Astrocyte of the spinal cord (primary cell): ENCODE results near the gene PRRT1.
"Not testable (repeated sequence)": the region's sequence is repeated elsewhere in the genome, so short reads cannot be mapped to it uniquely, and the experiment has no call there.

Experiments
- DNase-seq: peaks from one replicate; pipeline ENCODE4 v3.0.0; 2011; ENCODE audit warnings: low read depth, low spot score
- H3K4me3 ChIP-seq: 2 replicates; pipeline ENCODE4 v1.5.1; 2011; ENCODE audit warnings: low read depth, mild to moderate bottlenecking, low read length, moderate library complexity
- CTCF ChIP-seq: IDR thresholded peaks from 2 replicates; pipeline ENCODE4 v1.5.1; 2012; ENCODE audit warnings: low read depth, mild to moderate bottlenecking, low read length, inconsistent platforms
- in situ Hi-C: cut with HindIII; loops from 2 replicates; pipeline ENCODE4 v1.10.0; 2017; ENCODE audit warnings: low sequenced_read_pairs

Gene PRRT1

GRCh38 chr6:32108727-32109113 is 43.0 kb downstream of the PRRT1 start:
- TF ChIP-seq CTCF: no peak
- in situ Hi-C loops: no loop called here
- no peak overlapping the region for H3K4me3 ChIP-seq
- no peak for DNase-seq

- no peak overlapping the region for H3K4me3 ChIP-seq
- in situ Hi-C loops: no loop called here
- DNase-seq: no peak
- TF ChIP-seq CTCF: no peak
Observed at GRCh38 chr6:32108094-32108627, 43.6 kb downstream of the PRRT1 start.

- no peak for TF ChIP-seq CTCF
- in situ Hi-C loops: no loop called here
- H3K4me3 ChIP-seq: no peak overlapping the region
Observed at GRCh38 chr6:32107406-32107805, 44.3 kb downstream of the PRRT1 start.

GRCh38 chr6:32105433-32105832 is 46.3 kb downstream of the PRRT1 start:
- no peak overlapping the region for H3K4me3 ChIP-seq
- in situ Hi-C loops: no loop called here
- DNase-seq: no peak
- no peak for TF ChIP-seq CTCF

More at GRCh38 chr6:32107406-32107805, 44.3 kb downstream of the PRRT1 start:
- DNase-seq: no peak

GRCh38 chr6:32102255-32102654 is 49.5 kb downstream of the PRRT1 start:
- in situ Hi-C loops: no loop called here
- no peak for DNase-seq
- no peak for TF ChIP-seq CTCF
- no peak overlapping the region for H3K4me3 ChIP-seq

GRCh38 chr6:32100251-32100650 is 51.5 kb downstream of the PRRT1 start:
- in situ Hi-C loops, DNase-seq, H3K4me3 ChIP-seq: not testable (repeated sequence)
